ENCODE measurements around the gene TYROBP.
"Not testable (repeated sequence)": the region's sequence is repeated elsewhere in the genome, so short reads cannot be mapped to it uniquely, and the experiment has no call there.

Gene TYROBP

DNA sequence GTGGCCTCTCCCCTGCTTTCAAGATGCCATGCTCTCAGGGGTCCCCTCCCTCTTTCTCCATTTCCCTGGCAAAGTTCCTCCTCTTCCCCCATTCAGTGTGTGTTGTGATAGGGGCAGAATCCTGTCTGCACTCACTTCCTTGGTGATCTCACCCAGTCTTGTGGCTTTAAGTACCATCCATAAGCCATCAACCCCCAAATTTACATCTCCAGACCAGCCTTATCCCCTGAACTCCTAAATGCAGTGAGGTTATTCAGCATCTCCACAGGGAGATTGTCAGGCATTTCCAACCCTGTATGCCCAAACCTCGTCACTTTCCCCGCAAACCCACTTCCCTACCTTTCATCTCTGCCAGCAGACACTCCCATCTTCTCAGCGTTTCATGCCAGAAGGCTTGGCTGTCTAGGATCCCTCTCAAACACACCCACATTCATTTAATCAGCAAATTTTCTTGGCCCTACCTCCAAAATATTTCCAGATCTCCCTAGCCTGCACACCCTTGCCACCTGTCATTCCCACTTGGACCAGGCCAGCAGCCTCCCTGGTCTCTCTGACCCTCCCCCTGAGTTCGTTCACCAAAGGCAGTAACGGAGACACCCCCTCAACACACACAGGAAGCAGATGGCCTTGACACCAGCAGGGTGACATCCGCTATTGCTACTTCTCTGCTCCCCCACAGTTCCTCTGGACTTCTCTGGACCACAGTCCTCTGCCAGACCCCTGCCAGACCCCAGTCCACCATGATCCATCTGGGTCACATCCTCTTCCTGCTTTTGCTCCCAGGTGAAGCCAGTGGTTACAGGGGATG is 6.0 kb downstream of the TYROBP start, which contains the start of gene HCST:
Gene HCST, plus strand, starts transcription at position 676 of the 808 bp plus-strand sequence. Its CDS starts 65 bp downstream, at position 741.
- DNase-seq (ENCODE audit: low spot score) (peak; percentile 15), FAIRE-seq (no peak)

DNA sequence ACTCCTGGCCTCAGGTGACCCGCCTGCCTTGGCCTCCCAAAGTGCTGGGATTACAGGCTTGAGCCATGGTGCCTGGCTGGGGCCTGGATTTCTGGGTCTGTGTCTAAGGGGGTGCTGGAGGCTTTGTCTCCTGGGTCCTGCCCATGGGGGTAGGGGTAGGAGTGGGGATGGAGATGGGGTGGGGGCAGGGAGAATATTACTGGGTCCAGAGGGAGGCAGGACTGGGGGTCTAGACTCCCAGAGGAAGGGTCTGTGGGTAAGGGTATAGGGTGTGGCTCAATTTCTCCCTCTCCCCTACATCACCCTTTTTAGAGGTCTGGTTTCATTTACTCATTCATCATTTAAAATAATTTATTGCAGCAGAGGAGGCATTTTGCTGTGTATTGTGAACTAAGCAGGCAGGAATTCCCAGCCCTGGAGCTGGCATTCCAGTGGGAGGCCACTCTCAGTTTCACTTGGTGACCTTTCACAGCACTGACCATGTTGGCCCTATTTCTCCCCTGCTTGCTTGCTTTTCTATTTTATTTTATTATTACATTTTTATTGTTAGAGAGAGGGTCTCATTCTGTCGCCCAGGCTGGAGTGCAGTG is 6.9 kb downstream of the TYROBP start:
- FAIRE-seq: no peak
- peak; percentile 48 for DNase-seq (ENCODE audit: low spot score)

GRCh38 chr19:35899547-35900214 is 8.4 kb downstream of the TYROBP start:
- FAIRE-seq (peak; percentile 53), DNase-seq (ENCODE audit: low spot score) (peak; percentile 57)

GRCh38 chr19:35898499-35898809 is 9.6 kb downstream of the TYROBP start:
- DNase-seq (ENCODE audit: low spot score) (no peak), FAIRE-seq (no peak)

DNA sequence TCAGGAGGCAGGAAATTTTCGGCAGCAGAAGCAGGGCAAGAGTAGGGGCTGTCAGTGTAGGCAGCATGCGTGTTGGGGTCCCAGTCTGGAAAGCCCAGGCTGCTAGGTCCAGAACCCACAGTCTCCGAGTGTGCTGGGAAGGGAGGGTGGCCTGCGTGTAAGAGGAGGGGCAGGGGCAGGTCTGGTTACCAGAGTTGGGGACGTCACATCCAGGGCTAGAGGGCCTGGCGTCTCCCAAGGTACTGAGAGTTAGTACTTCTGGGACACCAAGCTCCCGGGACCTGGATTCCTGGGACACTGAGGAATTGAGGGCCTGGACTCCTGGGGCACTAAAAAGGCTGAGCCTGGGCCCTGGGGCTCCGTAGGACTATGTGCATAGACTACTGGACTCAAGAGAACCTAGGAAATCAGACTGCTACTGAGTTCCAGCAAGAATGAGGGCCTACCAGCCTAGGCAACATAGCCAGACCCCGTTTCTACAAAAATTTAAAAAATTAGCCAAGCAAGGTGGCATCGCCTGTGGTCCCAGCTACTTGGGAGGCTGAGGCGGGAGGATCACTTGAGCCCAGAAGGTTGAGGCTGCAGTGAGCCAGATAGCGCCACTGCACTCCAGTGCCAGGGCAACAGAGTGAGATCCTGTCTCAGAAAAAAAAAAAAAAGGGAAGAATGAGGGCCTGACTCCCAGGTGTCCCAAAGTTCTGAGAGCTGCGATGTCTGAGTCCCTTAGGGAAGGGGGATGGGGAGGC is 10.2 kb downstream of the TYROBP start:
- FAIRE-seq (no peak), DNase-seq (ENCODE audit: low spot score) (no peak)

- FAIRE-seq: no peak
- DNase-seq (ENCODE audit: low spot score): no peak
Measured at GRCh38 chr19:35896643-35897040, 11.5 kb downstream of the TYROBP start.

DNA sequence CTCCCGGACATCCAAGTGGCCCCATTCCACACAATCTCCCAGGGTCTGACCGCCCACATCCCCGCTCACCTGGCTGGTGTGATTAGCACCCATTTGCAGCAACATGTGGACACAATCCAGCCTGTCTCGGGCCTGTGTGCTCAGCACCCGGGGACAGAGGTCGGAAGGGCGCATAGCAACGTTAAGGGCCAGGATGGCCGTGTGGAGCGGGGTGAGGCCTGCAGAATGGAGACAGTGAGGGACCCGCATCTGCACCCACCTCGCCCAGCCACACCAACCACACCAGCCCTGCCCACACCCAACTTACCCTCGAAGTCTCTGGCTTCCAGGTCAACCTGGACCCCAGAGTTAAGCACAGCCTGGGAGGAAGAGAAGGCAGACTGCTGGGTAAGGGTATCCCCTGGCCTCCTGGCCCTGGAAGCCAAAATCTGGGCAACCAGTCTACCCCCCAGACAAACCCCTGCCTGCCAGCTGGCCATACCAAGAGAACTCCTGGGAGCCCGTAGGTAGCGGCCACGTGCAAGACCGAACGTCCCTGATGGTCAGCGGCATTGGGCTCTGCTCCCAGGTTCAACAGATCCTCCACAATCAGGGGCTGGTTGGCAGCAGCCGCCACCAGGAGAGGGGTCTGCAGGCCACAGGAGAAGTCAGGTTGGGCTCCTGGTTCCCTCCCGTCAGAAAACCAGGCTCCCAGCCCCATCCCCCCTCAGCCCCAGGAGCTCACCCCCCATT is 12.0 kb downstream of the TYROBP start:
- FAIRE-seq: no peak
- no peak for DNase-seq (ENCODE audit: low spot score)

DNA sequence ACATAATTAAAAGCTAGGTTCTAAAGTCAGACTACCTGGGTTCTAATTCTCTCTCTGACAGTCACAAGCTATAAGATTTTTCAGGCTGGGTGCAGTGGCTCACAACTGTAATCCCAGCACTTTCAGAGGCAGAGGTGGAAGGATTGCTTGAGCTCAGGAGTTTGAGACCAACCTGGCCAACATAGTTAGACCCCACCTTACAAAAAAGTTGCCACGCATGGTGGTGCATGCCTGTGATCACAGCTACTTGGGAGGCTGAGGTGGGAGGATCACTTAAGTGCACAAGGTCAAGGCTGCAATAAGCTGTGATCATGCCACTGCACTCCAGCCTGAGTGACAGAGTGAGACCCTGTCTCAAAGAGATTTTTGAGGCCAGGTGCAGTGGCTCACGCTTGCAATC is 13.8 kb downstream of the TYROBP start:
- DNase-seq (ENCODE audit: low spot score) (no peak), FAIRE-seq (no peak)

DNA sequence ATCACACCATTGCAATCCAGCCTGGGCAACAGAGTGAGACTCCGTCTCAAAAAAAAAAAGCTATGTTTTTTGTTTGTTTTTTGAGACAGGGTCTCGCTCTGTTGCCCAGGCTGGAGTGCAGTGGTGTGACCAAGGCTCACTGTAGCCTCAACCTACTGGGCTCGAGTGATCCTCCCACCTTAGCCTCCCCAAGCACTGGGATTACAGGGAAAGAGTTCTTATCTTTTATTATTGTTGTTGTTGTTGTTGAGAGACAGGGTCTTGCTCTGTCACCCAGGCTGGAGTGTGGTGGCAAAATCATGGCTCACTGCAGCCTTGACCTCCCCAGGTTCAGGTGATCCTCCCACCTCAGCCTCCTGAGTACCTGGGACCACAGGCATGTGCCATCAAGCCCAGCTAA is 16.3 kb downstream of the TYROBP start:
- DNase-seq (ENCODE audit: low spot score); FAIRE-seq: not testable (repeated sequence)

DNA sequence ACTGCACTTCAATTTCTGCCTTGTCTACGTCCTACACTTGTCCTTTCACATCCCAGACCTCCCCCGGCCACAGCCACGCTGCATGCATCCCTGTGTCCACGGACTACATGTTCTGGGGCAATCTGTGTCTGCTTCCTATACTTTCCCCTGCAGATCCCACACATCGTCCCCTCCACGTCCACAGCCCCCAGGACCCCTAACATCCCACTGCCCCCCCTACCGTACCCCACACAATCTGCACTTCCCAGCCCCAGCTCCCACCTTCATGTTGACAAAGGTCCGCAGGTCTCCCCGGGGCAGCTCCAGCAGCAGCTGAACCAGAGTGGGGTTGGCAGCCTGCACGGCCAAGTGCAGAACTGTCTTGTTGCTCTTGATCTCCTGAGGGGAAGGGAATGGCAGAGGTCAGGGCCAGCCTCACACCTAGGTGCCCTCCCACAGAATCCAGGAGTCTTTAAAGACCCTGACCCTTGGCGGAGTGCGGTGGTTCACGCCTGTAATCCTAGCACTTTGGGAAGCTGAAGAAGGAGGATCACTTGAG is 17.9 kb downstream of the TYROBP start:
- FAIRE-seq (no peak), DNase-seq (ENCODE audit: low spot score) (no peak)

DNA sequence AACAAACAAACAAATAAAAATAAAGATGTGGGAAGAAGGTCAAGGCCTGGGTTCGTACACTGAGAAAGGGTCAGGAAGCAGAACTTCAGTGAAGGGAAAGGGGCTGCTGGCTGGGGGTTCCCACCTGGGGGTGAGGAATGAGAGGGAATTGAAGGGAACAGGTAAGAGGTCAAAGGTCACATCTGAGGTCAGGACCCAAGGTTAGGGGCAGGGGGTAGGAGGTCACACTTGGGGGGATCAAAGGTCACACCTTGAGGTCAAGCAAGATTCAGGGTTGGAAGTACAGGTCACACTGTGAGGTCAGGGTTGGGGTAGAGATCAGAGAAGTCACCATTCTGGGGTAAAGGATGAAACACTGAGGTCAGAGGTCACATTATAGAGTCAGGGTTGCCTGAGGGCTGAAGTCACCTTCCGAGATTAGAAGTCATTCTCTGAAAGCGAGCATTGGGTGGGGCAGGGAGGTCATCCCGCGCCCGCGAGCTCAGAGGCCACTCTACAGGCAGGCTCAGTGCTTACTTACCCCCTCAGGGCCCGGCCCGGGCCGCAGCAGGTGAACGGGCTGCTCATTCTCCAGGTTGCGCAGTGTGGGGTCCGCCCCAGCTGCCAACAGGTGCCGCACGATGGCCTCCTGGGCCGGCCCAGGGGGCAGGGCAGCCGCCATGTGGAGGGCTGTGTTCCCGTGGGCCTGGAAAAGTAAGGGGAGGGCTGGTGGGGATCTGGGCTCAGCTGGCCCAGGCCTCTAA is 18.6 kb downstream of the TYROBP start:
- FAIRE-seq (no peak), DNase-seq (ENCODE audit: low spot score) (no peak)

DNA sequence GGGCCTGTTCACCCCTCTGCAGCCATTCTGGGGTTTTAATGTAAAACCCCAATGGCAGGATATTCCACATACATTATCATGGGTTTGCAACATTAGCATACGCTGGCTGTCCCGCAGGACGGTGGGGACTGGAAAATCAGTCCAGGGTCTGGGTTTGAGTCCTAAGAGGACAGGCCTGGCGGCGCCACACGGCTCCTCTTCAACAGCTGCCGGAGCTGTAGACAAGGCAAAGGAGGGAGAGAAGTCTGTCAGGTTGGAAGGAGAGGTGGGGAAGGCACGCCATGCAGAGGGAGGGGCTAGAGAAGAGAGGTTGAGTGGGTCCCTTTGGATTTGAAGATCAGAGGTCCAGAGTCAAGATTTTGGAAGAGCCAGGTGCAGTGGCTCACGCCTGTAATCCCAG is 19.7 kb downstream of the TYROBP start:
- DNase-seq (ENCODE audit: low spot score) (no peak), FAIRE-seq (no peak)

DNA sequence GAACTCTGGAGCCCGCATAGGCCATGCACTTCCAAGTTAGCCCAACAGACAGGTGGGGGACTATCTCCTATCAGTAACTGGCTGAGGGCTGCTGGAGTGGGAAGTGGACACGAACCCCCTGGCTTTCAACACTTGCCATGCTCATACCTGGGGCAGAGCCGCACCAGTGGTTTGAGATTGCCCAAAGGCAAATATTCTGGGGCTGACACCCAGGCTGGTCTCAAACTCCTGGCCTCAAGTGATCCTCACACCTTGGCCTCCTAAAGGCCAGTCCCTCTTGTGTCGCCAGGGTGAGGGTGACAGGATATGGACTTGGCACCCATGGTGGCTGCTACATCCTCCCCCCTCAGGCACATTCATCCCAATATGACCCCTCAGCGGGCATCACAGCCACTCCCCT is 20.9 kb downstream of the TYROBP start:
- DNase-seq (ENCODE audit: low spot score) (no peak), FAIRE-seq (no peak)

GRCh38 chr19:35885904-35886303 is 22.2 kb downstream of the TYROBP start:
- no peak for FAIRE-seq
- no peak for DNase-seq (ENCODE audit: low spot score)

- FAIRE-seq: no peak
Measured at GRCh38 chr19:35885225-35885738, 22.8 kb downstream of the TYROBP start.

GRCh38 chr19:35883882-35884281 is 24.2 kb downstream of the TYROBP start:
- DNase-seq (ENCODE audit: low spot score) (no peak), FAIRE-seq (no peak)

More at GRCh38 chr19:35885225-35885738, 22.8 kb downstream of the TYROBP start:
- DNase-seq (ENCODE audit: low spot score): no peak

GRCh38 chr19:35882114-35882832 is 25.8 kb downstream of the TYROBP start:
- DNase-seq (ENCODE audit: low spot score): peak; percentile 35
- peak; percentile 70 for FAIRE-seq

DNA sequence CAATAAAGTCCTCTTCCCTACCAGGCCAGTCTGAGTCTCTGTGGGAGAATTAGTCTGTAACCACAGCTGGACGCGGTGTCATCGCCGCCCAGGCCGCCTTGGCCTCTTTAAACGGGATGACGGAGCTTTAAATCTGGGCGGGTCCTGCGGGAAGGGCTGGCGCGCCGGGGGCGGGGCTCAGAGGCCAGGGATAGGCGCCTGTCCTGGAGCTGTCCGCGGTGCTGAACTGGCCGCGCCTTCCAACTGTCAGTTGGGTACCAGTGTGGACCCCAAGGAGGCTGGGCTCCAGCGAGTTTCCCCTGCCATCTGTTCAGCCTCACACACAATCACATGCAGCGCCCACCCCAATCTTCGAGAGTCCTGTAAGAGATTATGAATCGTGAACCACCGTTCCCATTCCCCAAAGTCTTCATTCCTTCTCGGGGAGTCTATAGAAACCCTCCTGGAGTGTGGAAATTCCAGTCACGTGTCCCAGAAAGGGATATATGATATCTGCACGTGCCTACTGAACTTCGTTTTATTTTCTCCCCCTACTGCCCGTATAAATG is 28.3 kb downstream of the TYROBP start:
- DNase-seq (ENCODE audit: low spot score) (peak; percentile 72), FAIRE-seq (peak; percentile 54)

GRCh38 chr19:35879068-35879467 is 29.0 kb downstream of the TYROBP start:
- DNase-seq (ENCODE audit: low spot score): no peak

More at GRCh38 chr19:35879068-35879467, 29.0 kb downstream of the TYROBP start:
- FAIRE-seq: no peak
